SJSA1 (cell line): ENCODE measurements around the gene ZBTB20. TPM values are rescaled to one million over a fixed set of nuclear protein-coding genes. Genes with fewer than 3 reads are reported as not detected.
A peak's percentile ranks its signal among the peaks of the same experiment; 100 is the strongest.

Source experiments
- DNase-seq, 2 experiments: peaks; one replicate each; pipeline ENCODE4 v3.0.0-alpha.2; 2015 to 2020; ENCODE audit warnings: low spot score in 2 of 2, low read depth in 1 of 2
- H3K27ac ChIP-seq: fragments of 250-450 bp; sonication (Bioruptor Pico); 2 replicates; pipeline ENCODE4 v1.5.1; 2020; ENCODE audit warnings: mild to moderate bottlenecking, moderate library complexity
- H3K27me3 ChIP-seq: fragments of 250-450 bp; sonication (Bioruptor Pico); replicated peaks from 2 replicates; pipeline ENCODE4 v1.5.1; 2020; ENCODE audit warnings: mild to moderate bottlenecking, moderate library complexity
- H3K36me3 ChIP-seq: fragments of 250-450 bp; sonication (Bioruptor Pico); 2 replicates; pipeline ENCODE4 v1.5.1; 2020; ENCODE audit warnings: mild to moderate bottlenecking
- H3K4me1 ChIP-seq: fragments of 250-450 bp; sonication (Bioruptor Pico); replicated peaks from 2 replicates; pipeline ENCODE4 v1.6.1; 2021; ENCODE audit warnings: mild to moderate bottlenecking
- H3K4me3 ChIP-seq: fragments of 250-450 bp; sonication (Bioruptor Pico); 2 replicates; pipeline ENCODE4 v1.5.1; 2020; ENCODE audit warnings: mild to moderate bottlenecking
- H3K9me3 ChIP-seq: fragments of 250-450 bp; sonication (Bioruptor Pico); replicated peaks from 2 replicates; pipeline ENCODE4 v1.5.1; 2020; ENCODE audit warnings: mild to moderate bottlenecking
- total RNA-seq: library from RNA; depleted of rRNA; stranded (reverse); fragments of >200 nt; shearing (Covaris generic); gene quantifications from 2 replicates; pipeline ENCODE4 v1.2.3, GENCODE V29; 2014

Gene ZBTB20
- total RNA-seq, 1 experiment from 2014 or later, result 18.2 TPM

- H3K4me3 ChIP-seq, result peak overlapping the region; percentile 40
- H3K4me1 ChIP-seq, result peaks cover 22% of the 10 kb centered on the region
- DNase-seq, result peak; percentile 44 to 51
- H3K27ac ChIP-seq, result peak overlapping the region; percentile 98
- no peaks in the 10 kb centered on the region for H3K27me3 ChIP-seq
- H3K36me3 ChIP-seq, result 0 out of 2 replicates have a peak, but pooled peaks cover 10% of the 10 kb centered on the region
- no peaks in the 10 kb centered on the region for H3K9me3 ChIP-seq
These were observed 523.6 kb downstream of the ZBTB20 start for GRCh38 chr3:114623420-114624046.

DNA sequence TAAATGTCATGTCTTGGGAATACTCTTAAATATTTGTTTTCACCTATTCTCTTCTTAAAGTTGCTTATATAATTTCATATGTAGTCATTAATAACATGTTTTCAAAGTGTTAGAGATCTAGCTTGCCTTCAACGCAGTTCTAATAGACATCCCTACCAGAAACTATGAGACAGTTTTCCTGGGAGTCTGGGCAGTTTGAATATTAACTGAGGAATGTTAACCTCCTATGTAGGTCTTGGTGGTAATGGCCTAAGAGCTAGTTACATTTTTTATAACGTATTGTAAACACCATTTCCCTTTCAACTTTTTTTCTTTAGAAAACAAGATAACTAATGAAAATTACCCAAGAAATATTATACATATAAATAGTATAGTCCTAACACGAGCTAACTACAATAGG, 525.1 kb downstream of the ZBTB20 start:
- Histone ChIP-seq H3K27ac (peak overlapping the region; percentile 98), H3K36me3 (peaks cover 17% of the 10 kb centered on the region; the same call in 1 of the 2 replicates), H3K27me3 (no peaks in the 10 kb centered on the region), H3K4me1 (peaks cover 22% of the 10 kb centered on the region), H3K9me3 (no peaks in the 10 kb centered on the region), H3K4me3 (peak overlapping the region; percentile 40)
- peak in 1 of 2 experiments; percentile 31 for DNase-seq

DNA sequence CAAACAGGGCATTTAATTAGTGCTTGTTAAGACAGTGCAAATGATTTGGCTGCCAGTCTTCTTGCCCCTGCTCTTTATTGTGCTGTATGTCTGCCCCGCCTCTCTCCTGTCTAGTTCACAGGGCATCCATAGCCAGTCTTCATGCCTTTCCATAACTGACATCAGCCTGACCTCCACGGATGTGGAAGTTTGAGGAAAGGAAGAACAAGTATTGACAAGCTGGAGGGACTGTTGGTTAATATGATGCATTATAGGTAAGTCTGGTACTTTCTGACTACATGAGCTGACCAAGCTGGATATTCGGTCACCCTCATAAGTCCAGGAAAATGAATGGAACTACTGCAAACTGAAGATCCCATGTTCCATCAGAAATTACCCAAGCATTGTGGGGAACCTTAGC, 527.3 kb downstream of the ZBTB20 start:
- Histone ChIP-seq H3K4me3 (no peak overlapping the region), H3K9me3 (no peaks in the 10 kb centered on the region), H3K27me3 (no peaks in the 10 kb centered on the region), H3K36me3 (peaks cover 19% of the 10 kb centered on the region; the same call in 1 of the 2 replicates), H3K4me1 (peaks cover 8% of the 10 kb centered on the region; the same call in 1 of the 2 replicates), H3K27ac (no peak overlapping the region)
- no peak for DNase-seq

- Histone ChIP-seq H3K36me3 (peaks cover 27% of the 10 kb centered on the region), H3K4me3 (no peak overlapping the region), H3K4me1 (peaks cover 7% of the 10 kb centered on the region), H3K27ac (no peak overlapping the region), H3K9me3 (no peaks in the 10 kb centered on the region), H3K27me3 (no peaks in the 10 kb centered on the region)
- no peak for DNase-seq
These were observed 531.5 kb downstream of the ZBTB20 start for GRCh38 chr3:114615523-114616085.

DNA sequence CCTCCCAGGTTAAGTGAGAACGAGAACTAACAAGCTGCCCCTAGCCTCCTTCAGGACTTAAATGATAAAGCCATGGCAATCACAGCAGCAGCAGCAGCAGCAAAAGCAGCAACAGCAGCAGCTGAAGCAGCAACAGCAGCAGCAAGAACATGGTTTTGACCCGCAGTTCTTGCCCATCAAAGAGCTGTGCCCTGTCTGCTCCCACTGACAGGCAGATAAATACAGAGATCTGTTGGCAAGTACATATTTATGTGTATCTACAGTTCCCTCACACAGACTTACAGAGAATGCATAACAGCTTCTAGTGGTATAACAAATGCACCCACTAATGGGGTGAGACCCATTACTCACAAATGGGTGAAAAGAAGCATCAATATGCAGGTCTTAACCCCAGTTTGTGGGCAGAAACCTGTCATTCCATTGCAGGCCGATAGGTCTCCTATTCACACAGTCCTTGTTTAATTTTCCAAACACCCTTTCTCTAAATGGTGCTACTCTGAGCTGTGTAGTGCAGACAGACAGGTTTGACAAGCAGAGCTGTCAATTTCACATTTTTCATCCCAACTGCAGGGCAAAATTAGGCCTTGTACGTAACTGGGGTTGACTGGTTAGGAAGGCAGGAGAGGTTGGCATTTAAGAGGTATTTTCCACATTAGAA, 537.0 kb downstream of the ZBTB20 start:
- H3K27me3 ChIP-seq, result no peaks in the 10 kb centered on the region
- peaks cover 23% of the 10 kb centered on the region for H3K36me3 ChIP-seq
- H3K9me3 ChIP-seq, result no peaks in the 10 kb centered on the region
- no peak overlapping the region for H3K4me3 ChIP-seq
- 0 out of 2 replicates have a peak overlapping the region, but pooled peaks have one; percentile 86 for H3K27ac ChIP-seq
- DNase-seq, result no peak
- peaks cover 46% of the 10 kb centered on the region for H3K4me1 ChIP-seq

DNA sequence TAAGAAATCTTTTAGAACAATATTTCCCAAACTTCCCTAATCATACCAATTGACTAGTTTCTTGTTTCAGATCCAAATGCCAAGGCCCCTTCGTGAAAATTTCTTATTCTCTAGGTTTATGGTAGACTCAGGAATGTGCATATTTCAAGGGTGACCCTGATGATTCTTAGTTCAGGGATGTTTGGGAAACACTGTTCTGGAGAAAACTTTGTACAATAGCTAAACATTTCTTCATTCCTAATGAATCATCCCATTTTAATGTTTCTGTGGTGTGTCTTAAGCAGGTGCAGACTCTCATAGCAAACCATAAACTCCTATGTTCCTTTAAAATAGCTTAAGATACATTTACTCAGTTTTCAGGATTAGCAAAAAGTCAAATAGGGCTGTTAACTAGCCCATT, 538.8 kb downstream of the ZBTB20 start:
- Histone ChIP-seq H3K4me1 (peaks cover 46% of the 10 kb centered on the region), H3K27me3 (no peaks in the 10 kb centered on the region), H3K27ac (peak overlapping the region; percentile 86), H3K36me3 (peaks cover 21% of the 10 kb centered on the region), H3K4me3 (no peak overlapping the region), H3K9me3 (no peaks in the 10 kb centered on the region)
- DNase-seq, result peak in 1 of 2 experiments; percentile 78

- DNase-seq, result no peak
These were observed 540.8 kb downstream of the ZBTB20 start for GRCh38 chr3:114606336-114606735.

DNA sequence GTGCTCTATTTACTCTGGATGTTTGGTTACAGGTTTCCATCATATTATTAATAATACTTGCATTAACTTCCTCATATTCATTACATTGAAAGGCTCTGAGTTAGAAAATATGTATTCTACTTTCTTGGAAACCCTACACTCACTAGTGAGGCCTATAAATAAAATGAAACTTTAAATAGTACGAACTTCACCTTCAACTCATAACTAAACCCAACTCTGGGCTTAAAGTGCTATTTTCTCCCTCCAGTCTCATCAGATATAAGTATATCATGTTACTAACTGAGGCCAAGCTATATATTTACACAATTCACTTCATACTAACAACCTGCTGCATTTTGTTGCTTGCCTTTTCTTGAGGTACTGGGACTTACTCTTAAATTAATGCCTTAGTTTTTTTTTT, 546.5 kb downstream of the ZBTB20 start:
- Histone ChIP-seq H3K4me3 (no peak overlapping the region), H3K4me1 (no peaks in the 10 kb centered on the region), H3K36me3 (peaks cover 8% of the 10 kb centered on the region), H3K27me3 (no peaks in the 10 kb centered on the region), H3K27ac (no peak overlapping the region), H3K9me3 (no peaks in the 10 kb centered on the region)
- DNase-seq, result no peak

More at GRCh38 chr3:114606336-114606735, 540.8 kb downstream of the ZBTB20 start:
- Histone ChIP-seq H3K9me3 (no peaks in the 10 kb centered on the region), H3K36me3 (peaks cover 18% of the 10 kb centered on the region; the same call in 1 of the 2 replicates), H3K27ac (no peak overlapping the region), H3K4me3 (no peak overlapping the region), H3K27me3 (no peaks in the 10 kb centered on the region), H3K4me1 (peaks cover 40% of the 10 kb centered on the region)

GRCh38 chr3:114597871-114598270, 549.2 kb downstream of the ZBTB20 start:
- no peak overlapping the region for H3K4me3 ChIP-seq
- H3K4me1 ChIP-seq, result no peaks in the 10 kb centered on the region
- H3K27me3 ChIP-seq, result no peaks in the 10 kb centered on the region
- no peak for DNase-seq
- H3K9me3 ChIP-seq, result no peaks in the 10 kb centered on the region
- H3K36me3 ChIP-seq, result peaks cover 11% of the 10 kb centered on the region
- no peak overlapping the region for H3K27ac ChIP-seq

- Histone ChIP-seq H3K4me3 (no peak overlapping the region), H3K4me1 (no peaks in the 10 kb centered on the region), H3K36me3 (peaks cover 11% of the 10 kb centered on the region), H3K27ac (no peak overlapping the region), H3K9me3 (no peaks in the 10 kb centered on the region), H3K27me3 (no peaks in the 10 kb centered on the region)
- DNase-seq, result no peak
These were observed 550.1 kb downstream of the ZBTB20 start for GRCh38 chr3:114597012-114597411.

- no peak for DNase-seq
- Histone ChIP-seq H3K4me1 (no peaks in the 10 kb centered on the region), H3K27ac (no peak overlapping the region), H3K9me3 (no peaks in the 10 kb centered on the region), H3K27me3 (no peaks in the 10 kb centered on the region), H3K36me3 (peaks cover 11% of the 10 kb centered on the region), H3K4me3 (no peak overlapping the region)
These were observed 550.9 kb downstream of the ZBTB20 start for GRCh38 chr3:114596147-114596546.

DNA sequence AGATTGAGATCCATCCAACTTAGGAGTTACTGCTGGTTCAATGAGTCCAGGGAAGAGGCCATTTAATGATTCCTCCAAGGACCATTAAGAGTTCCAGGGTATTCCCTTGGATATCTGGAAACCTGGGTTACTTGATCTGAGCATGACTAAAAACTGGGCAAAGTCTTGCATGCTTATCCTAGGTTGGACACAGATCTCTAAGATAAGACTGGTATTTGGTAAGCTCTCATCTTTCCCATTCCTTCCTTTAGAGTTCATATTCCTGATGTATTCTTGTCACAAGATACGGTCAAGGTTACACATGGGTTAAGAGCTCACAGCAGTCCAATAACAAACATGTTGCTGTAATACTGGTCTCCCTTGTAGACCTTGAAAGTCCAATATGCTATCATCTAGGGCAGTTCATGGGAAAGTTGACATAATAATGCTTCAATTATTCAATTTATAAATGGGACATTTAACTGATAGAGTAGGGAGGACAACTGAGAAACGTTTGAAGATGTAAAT, 551.5 kb downstream of the ZBTB20 start:
- peaks cover 11% of the 10 kb centered on the region for H3K36me3 ChIP-seq
- H3K27ac ChIP-seq, result no peak overlapping the region
- DNase-seq, result no peak
- H3K27me3 ChIP-seq, result no peaks in the 10 kb centered on the region
- no peaks in the 10 kb centered on the region for H3K4me1 ChIP-seq
- H3K4me3 ChIP-seq, result no peak overlapping the region
- no peaks in the 10 kb centered on the region for H3K9me3 ChIP-seq

GRCh38 chr3:114590309-114591047, 556.6 kb downstream of the ZBTB20 start:
- Histone ChIP-seq H3K27me3 (no peaks in the 10 kb centered on the region), H3K27ac (no peak overlapping the region), H3K4me3 (no peak overlapping the region), H3K36me3 (peaks cover 21% of the 10 kb centered on the region), H3K9me3 (no peaks in the 10 kb centered on the region), H3K4me1 (peaks cover 12% of the 10 kb centered on the region)
- no peak for DNase-seq
